Retinal pigment epithelial cell (primary cell): ENCODE data around the gene GPR162.
A peak's percentile ranks its signal among the peaks of the same experiment; 100 is the strongest.

Experiments used
- DNase-seq: peaks from one replicate; pipeline ENCODE4 v3.0.0-alpha.2; 2010; ENCODE audit warnings: low read depth
- H3K4me3 ChIP-seq: 2 replicates; pipeline ENCODE4 v1.5.1; 2011; ENCODE audit warnings: mild to moderate bottlenecking, low read length, control low read depth, moderate library complexity
- TF ChIP-seq, protein P1 (sequence below): conservative IDR thresholded peaks from 2 replicates; pipeline ENCODE4 v1.5.1; 2011; ENCODE audit warnings: low read depth, low read length, control low read depth, inconsistent platforms

The GPR162 gene

DNA sequence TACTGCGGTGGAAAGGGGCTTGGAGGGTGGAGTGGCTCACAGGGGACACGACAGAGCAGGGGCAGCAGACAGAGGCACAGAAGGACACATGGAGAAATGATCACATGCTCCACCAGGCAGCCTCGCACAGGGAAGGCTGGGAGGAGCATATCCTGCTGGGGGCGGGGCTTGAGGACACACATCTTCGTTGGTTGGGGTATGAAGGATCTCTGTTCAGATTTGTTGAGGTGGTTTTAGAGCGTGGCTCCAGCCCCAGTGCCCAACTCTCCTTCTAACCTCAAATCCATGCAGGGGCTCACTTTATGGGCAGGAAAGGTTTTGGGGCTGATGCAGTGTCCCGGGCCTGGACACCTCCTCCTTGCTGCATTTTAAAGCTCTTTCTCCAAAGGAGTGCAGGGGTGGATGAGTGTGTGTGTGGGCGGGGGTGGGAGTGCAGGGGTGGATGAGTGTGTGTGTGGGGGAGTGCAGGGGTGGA lies 5.9 kb downstream of the GPR162 start:
- TF ChIP-seq, protein P1, sequence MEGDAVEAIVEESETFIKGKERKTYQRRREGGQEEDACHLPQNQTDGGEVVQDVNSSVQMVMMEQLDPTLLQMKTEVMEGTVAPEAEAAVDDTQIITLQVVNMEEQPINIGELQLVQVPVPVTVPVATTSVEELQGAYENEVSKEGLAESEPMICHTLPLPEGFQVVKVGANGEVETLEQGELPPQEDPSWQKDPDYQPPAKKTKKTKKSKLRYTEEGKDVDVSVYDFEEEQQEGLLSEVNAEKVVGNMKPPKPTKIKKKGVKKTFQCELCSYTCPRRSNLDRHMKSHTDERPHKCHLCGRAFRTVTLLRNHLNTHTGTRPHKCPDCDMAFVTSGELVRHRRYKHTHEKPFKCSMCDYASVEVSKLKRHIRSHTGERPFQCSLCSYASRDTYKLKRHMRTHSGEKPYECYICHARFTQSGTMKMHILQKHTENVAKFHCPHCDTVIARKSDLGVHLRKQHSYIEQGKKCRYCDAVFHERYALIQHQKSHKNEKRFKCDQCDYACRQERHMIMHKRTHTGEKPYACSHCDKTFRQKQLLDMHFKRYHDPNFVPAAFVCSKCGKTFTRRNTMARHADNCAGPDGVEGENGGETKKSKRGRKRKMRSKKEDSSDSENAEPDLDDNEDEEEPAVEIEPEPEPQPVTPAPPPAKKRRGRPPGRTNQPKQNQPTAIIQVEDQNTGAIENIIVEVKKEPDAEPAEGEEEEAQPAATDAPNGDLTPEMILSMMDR = no peak
- H3K4me3 ChIP-seq = peak overlapping the region; percentile 15
- no peak for DNase-seq

DNA sequence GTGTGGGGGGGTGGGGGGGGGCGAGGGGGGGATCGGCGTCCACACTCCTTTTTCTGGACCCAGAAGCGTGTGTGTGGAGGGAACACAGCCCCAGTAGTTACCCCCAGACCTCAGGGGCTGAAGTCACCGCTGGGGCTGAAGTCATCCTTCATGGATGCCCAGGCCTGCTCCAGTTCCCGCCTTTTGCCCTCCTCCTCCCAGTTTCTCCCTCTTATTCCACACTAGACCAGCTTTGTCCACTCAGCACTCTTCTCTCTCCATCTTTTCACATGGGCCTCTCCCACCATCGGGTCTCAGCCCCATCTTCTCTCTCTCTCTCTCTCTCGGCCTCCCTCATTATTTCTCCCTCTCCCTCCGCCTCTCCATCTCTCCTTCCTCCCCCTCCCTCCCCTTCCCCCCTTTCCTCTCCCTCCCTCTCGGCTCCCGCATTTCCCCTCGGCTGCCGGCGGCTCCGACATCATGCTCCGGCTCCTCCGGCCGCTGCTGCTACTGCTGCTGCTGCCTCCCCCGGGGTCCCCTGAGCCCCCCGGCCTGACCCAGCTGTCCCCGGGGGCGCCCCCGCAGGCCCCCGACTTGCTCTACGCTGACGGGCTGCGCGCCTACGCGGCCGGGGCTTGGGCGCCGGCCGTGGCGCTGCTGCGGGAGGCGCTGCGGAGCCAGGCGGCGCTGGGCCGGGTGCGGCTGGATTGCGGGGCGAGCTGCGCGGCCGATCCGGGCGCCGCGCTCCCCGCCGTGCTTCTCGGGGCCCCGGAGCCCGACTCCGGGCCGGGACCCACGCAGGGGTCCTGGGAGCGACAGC lies 6.6 kb downstream of the GPR162 start, which contains the start of gene P3H3:
Gene P3H3, plus strand, starts transcription at position 426 of the 799 bp plus-strand sequence. Its CDS starts 34 bp downstream, at position 460.
- TF ChIP-seq, protein P1 = no peak
- no peak for DNase-seq
- H3K4me3 ChIP-seq = peak within 1 kb of the TSS; percentile 88

DNA sequence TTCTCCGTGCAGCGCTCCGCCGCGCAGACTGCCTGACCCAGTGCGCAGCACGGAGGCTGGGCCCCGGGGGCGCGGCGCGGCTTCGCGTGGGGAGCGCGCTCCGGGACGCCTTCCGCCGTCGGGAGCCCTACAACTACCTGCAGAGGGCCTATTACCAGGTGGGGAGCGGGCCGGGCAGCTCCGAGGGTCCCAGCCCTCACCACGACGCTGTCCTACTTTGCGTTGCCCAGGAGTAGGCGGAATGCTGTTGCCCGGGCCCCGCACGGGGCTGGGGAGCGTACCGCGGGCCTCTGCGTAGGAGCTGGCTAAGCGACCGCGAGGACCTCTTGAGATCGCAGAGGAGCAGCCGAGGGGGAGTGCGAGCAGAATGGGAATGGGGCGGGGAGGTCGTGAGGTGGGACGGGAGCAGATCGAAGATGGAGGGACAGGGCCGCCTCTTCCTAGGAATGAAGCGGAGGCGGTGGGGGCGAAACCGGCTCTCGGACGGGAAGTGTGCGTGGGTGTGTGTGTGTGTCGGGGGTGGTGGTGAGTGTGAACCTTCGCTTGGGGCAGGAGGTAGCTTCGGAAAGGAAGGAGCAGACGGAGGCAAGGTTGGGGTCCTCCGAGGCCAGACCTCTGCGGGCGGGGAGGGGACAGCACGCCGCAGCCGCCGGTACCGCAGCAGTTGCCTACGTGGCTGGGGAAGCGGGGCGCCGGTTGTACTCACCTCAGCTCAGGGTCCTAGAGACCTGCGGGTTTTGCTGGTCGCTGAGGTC lies 7.3 kb downstream of the GPR162 start:
- TF ChIP-seq, protein P1 = no peak
- H3K4me3 ChIP-seq = peak overlapping the region; percentile 88
- DNase-seq = no peak

DNA sequence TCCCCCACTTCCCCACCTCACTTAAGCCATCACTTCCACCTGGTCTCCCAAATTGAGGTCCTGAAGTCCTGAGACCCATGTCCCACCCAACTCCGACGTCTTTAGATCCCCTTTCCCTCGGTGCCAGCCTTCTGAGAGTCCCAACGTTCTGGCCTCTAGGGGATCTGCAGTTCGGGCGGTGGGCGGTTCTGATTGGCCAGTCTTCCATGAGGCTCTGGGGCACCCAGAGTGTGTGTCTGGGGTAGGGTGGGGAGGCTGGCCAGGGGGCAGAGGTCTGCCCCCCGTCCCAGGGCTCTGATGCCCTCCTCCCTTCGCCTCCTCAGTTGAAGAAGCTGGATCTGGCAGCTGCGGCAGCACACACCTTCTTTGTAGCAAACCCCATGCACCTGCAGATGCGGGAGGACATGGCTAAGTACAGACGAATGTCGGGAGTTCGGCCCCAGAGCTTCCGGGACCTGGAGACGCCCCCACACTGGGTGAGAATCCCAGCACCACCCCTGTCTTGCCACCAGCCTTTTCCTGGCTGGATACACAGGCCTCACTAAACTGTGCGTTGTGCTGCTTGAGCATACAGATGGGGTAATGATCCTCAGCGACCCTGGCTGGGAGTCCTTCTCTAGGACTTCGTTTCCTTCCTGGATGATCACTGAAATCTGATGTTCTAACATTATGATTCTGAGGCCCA lies 8.1 kb downstream of the GPR162 start:
- TF ChIP-seq, protein P1 = peak; percentile 37
- DNase-seq = no peak
- H3K4me3 ChIP-seq = peak overlapping the region; percentile 88

DNA sequence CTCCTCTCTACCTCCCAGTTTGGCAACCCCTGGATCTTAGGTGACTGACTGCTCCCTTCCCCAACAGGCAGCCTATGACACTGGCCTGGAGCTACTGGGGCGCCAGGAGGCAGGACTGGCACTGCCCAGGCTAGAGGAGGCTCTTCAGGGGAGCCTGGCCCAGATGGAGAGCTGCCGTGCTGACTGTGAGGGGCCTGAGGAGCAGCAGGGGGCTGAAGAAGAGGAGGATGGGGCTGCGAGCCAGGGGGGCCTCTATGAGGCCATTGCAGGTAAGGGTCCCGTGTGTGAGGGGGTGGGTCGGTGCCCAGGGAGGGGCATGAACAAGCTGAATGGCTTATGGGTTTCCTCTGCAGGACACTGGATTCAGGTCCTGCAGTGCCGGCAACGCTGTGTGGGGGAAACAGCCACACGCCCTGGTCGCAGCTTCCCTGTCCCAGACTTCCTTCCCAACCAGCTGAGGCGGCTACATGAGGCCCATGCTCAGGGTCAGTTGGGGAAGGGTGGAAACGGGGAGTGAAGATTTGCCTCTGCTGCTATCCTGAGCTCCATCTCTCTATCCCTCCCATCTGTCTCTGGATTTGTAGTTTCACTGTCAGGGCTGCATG lies 8.8 kb downstream of the GPR162 start:
- DNase-seq = no peak
- TF ChIP-seq, protein P1 = no peak
- H3K4me3 ChIP-seq = no peak overlapping the region

DNA sequence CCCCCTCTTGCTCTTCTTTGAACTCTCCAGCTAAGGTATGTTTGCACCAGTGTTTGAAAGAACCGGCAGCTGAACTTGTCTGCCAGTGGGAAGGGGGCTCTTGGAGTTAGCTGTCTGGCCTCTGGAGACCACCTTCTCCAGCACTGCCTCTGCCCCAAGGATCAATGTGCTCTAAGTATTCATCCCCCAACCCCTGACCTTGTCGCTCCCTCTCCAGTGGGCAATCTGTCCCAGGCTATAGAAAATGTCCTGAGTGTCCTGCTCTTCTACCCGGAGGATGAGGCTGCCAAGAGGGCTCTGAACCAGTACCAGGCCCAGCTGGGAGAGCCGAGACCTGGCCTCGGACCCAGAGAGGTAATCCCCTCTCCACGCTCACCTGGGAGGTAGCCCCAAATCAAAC lies 9.4 kb downstream of the GPR162 start:
- no peak overlapping the region for H3K4me3 ChIP-seq
- no peak for DNase-seq
- TF ChIP-seq, protein P1 = no peak
